Muscle layer of duodenum (tissue), 2 donors: ENCODE results near the gene FNTB.

ENCODE experiments used
- H3K27ac ChIP-seq: one replicate; pipeline ENCODE4 v1.7.0; 2013; ENCODE audit warnings: mild to moderate bottlenecking, low read length
- H3K27me3 ChIP-seq: one replicate; pipeline ENCODE4 v1.7.0; 2013; ENCODE audit warnings: low read depth, mild to moderate bottlenecking, control low read depth, low read length
- H3K36me3 ChIP-seq, 2 donors: one replicate each; pipeline ENCODE4 v1.7.0; 2013; ENCODE audit warnings: low read length in 2 of 2, control low read depth in 1 of 2, mild to moderate bottlenecking in 1 of 2; ENCODE audit not compliant: insufficient read depth in 2 of 2, control insufficient read depth in 1 of 2
- H3K4me1 ChIP-seq, 2 donors: one replicate each; pipeline ENCODE4 v1.7.0; 2013; ENCODE audit warnings: low read length in 2 of 2, mild to moderate bottlenecking in 2 of 2, control low read depth in 1 of 2, moderate library complexity in 1 of 2; ENCODE audit not compliant: insufficient read depth in 2 of 2, control insufficient read depth in 1 of 2
- H3K4me3 ChIP-seq, 2 donors: one replicate each; pipeline ENCODE4 v1.7.0; 2013; ENCODE audit warnings: low read length in 2 of 2, low read depth in 1 of 2, mild to moderate bottlenecking in 1 of 2
- H3K9me3 ChIP-seq, 2 donors: one replicate each; pipeline ENCODE4 v1.7.0; 2013; ENCODE audit warnings: low read length in 2 of 2, control low read depth in 1 of 2, mild to moderate bottlenecking in 1 of 2; ENCODE audit not compliant: control insufficient read depth in 1 of 2
- donor health status: healthy.

FNTB gene

DNA sequence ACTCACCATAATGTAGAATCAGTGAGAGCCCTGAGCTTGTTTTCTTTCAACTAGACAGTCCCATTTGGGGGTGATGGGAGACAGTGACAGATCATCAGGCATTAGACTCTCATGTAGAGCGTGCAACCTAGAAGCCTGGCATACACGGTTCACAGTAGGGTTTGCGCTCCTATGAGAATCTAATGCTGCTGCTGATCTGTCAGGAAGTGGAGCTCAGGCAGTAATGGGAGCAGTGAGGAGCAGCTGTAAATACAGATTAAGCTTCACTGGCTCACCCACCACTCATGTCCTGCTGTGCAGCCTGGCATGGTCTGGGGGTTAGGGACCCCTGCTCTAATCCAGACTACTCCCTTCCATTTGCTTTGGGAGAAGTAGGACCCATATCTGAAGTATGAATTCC, 55.6 kb downstream of the FNTB start:
- no peaks in the 10 kb centered on the region for H3K27me3 ChIP-seq
- H3K4me3 ChIP-seq, result no peak overlapping the region
- H3K4me1 ChIP-seq, result no peaks in the 10 kb centered on the region
- H3K27ac ChIP-seq, result no peak overlapping the region
- H3K36me3 ChIP-seq, result peaks cover 15 to 21% of the 10 kb centered on the region in 2 donors
- no peaks in the 10 kb centered on the region for H3K9me3 ChIP-seq

DNA sequence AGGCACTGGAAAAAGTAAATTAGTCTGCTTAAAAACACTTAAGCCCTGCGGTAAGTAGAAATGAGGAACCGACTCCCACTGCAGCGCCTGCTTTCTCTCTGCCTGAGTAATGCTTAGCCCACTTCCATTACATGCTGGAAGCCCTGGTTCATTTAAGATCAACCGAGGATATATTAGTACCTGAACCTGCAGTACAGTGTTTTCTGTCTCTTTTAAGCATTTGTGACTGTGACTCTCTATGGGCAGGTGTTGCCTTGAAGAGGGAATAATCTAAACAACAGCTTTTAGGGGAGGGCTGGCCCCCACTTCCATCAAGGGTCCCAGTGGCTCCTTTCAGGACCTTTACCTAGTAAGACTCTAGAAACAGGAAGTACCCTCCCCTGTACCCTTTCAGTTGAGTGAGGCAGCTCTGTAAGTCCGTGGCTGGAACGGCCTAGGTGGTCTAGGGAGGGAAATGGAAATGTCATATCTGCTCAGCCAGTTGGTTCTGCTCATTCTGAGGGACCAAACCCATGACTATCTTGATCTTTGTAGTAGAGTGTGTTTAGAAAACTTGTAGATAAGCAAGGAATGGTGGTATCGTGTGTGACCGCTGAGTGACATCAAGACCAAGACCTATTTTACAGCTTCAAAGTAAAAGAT, 56.2 kb downstream of the FNTB start:
- Histone ChIP-seq H3K27me3 (no peaks in the 10 kb centered on the region), H3K4me3 (no peak overlapping the region), H3K36me3 (peaks cover 15 to 21% of the 10 kb centered on the region in 2 donors), H3K4me1 (no peaks in the 10 kb centered on the region), H3K9me3 (no peaks in the 10 kb centered on the region), H3K27ac (no peak overlapping the region)

DNA sequence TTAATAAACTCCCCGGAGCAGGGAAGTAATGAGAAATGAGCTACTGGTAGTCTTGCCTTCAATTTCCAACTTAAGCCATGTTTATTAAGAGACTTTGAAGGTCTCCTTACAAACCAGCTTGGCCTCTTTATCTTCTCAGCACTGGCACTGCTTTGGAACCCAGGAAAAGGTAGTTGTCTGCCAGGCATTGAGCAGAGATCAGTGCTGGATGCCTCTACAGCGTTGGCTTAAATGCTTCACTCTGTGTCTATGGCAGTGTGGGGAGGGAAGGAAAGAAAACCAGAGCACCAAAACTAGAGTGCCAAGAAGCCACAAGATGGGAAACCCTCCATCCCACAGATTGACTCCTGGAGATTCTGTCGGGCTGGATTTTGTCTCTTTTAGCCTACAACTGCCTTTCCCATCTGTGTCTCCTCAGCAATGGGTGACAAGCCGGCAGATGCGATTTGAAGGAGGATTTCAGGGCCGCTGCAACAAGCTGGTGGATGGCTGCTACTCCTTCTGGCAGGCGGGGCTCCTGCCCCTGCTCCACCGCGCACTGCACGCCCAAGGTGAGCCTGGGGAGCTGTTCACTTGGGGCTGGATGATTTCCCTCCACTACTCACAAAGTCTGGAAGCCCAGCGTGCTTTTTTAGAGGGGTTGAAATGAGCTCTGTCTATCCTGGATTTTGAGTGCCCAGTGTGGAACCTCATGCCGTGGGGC, 57.3 kb downstream of the FNTB start:
- H3K27ac ChIP-seq, result no peak overlapping the region
- peaks cover 15 to 20% of the 10 kb centered on the region in 2 donors for H3K36me3 ChIP-seq
- H3K9me3 ChIP-seq, result no peaks in the 10 kb centered on the region
- no peaks in the 10 kb centered on the region for H3K4me1 ChIP-seq
- no peaks in the 10 kb centered on the region for H3K27me3 ChIP-seq
- no peak overlapping the region for H3K4me3 ChIP-seq

DNA sequence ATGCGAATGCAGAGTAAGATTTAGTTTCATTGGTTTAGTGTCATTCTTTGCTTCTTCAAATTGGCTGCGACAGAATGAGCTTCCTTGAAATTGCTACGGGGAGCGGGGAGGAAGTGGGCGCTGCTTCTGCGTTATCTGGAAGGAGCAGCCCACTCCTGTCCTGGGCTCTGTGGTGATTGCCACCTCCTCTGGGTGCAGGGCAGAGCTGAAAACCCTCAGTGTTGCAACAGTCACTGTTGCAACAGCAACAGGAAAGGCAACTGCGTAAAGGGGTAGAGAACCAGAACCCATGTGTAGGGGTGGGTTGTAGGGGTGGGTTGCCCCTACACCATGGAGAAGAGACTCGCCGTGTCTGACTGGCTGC, 57.9 kb downstream of the FNTB start:
- H3K27me3 ChIP-seq, result no peaks in the 10 kb centered on the region
- H3K4me1 ChIP-seq, result no peaks in the 10 kb centered on the region
- H3K36me3 ChIP-seq, result peaks cover 15 to 18% of the 10 kb centered on the region in 2 donors
- no peak overlapping the region for H3K27ac ChIP-seq
- H3K9me3 ChIP-seq, result no peaks in the 10 kb centered on the region
- no peak overlapping the region for H3K4me3 ChIP-seq

DNA sequence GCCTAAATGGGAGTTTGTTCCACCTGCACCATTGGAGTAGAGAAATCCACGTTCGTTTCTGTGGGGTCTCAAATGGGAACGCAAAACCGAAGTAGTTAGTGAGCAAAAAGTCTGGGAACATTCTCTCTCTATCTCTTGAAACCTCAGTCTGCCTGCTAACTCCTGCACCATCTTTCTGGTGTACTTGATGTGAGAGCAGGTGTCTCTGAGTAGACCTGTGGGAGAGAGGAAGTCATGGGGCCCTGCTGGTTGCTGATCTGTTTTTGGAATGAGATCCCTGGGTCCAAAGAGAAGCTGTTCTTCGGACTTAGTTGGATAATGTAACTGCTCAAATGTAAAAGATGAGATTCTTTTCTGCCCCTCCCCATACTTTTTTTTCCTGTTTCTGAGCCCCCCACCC, 58.3 kb downstream of the FNTB start:
- H3K36me3 ChIP-seq, result peaks cover 15 to 18% of the 10 kb centered on the region in 2 donors
- H3K4me3 ChIP-seq, result no peak overlapping the region
- H3K27me3 ChIP-seq, result no peaks in the 10 kb centered on the region
- no peaks in the 10 kb centered on the region for H3K9me3 ChIP-seq
- H3K27ac ChIP-seq, result no peak overlapping the region
- H3K4me1 ChIP-seq, result no peaks in the 10 kb centered on the region

DNA sequence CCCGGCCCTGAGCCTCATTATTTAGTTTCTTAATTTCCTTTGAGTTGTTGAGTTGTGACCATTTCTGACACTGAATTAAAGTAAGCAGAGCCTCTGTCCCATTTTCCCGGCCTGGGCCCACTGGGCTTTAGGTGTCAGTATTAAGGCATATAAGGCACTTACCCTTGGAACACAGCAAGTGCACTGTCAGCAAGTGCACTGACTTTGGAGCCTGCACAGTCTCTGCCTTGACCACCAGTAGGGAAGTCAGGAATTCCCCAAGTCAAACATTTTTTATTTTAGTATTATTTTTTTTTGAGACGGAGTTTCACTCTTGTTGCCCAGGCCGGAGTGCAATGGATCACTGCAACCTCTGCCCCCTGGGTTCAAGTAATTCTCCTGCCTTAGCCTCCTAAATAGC, 59.0 kb downstream of the FNTB start:
- H3K36me3 ChIP-seq, result peaks cover 12 to 17% of the 10 kb centered on the region in 2 donors
- H3K4me1 ChIP-seq, result no peaks in the 10 kb centered on the region
- H3K9me3 ChIP-seq, result no peaks in the 10 kb centered on the region
- no peaks in the 10 kb centered on the region for H3K27me3 ChIP-seq
- no peak overlapping the region for H3K27ac ChIP-seq
- no peak overlapping the region for H3K4me3 ChIP-seq

DNA sequence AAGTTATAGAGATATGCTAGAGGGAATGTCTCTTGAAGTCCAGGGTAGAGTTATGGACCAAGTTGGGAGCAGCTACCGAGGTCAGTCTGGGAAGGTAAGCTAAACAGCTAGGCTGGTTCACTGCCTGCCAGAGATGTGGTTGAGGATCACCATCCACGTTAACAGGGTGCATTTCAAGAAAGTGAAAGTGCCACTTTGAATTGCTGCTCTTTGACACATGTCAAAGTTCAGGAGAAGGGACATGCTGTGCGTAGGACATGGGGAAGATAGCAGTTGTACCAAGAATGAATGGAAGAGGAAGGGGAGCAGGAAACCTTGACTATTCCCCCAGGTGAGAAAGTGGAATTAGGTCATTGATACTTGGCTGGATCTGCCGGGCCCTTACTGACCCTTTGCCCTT, 66.1 kb downstream of the FNTB start:
- Histone ChIP-seq H3K9me3 (no peaks in the 10 kb centered on the region), H3K4me3 (no peak overlapping the region), H3K27me3 (no peaks in the 10 kb centered on the region), H3K27ac (no peak overlapping the region), H3K4me1 (no peaks in the 10 kb centered on the region), H3K36me3 (peaks cover 12 to 17% of the 10 kb centered on the region in 2 donors)

DNA sequence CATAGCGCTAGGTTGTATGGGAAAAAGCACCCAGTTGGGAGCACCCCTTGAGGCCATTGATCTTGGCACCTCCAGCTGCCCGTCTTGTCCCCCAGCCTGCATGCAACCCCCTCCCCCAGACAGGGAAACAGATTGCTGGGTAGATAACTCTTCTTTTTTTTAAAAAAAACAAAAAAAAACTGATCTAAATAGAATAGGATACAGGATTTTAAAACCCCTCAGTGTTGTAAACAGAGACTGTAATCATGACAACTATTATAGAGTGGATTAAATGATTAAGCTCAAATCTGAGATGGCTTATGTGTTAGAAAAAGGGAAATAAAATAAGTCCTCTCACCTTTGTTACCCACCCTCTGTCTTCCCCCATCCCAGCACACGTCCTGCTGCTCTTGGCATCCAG, 66.8 kb downstream of the FNTB start:
- Histone ChIP-seq H3K36me3 (peaks cover 12 to 17% of the 10 kb centered on the region in 2 donors), H3K4me3 (no peak overlapping the region), H3K27ac (no peak overlapping the region), H3K27me3 (no peaks in the 10 kb centered on the region), H3K9me3 (no peaks in the 10 kb centered on the region), H3K4me1 (no peaks in the 10 kb centered on the region)

DNA sequence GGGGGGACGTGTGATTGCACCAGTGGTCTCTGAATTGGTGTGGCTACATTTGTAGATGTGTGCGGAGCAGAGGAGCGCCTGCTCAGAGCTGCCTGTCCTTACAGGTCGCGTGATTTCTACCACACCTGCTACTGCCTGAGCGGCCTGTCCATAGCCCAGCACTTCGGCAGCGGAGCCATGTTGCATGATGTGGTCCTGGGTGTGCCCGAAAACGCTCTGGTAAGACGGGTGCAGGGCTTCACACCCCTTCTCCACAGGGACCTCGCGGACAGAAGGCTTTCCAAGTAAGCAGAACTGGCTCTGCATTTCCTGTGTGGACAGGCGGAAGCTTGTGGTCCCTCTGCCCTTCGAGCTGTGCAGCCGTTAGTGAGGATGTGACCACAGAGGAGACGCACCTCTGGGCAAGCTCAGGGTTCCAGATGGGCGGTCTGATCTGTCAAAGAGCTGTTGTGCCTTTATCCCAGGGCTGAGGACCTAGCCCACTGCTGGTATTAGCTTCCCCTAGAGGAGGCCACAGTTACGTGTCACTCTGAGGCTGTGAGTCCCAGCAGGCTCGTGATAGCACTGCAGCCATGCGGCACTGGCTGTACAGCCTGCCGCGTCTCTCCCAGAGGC, 67.9 kb downstream of the FNTB start:
- Histone ChIP-seq H3K27me3 (no peaks in the 10 kb centered on the region), H3K4me3 (no peak overlapping the region), H3K36me3 (peaks cover 12 to 17% of the 10 kb centered on the region in 2 donors), H3K9me3 (no peaks in the 10 kb centered on the region), H3K27ac (no peak overlapping the region), H3K4me1 (no peaks in the 10 kb centered on the region)

DNA sequence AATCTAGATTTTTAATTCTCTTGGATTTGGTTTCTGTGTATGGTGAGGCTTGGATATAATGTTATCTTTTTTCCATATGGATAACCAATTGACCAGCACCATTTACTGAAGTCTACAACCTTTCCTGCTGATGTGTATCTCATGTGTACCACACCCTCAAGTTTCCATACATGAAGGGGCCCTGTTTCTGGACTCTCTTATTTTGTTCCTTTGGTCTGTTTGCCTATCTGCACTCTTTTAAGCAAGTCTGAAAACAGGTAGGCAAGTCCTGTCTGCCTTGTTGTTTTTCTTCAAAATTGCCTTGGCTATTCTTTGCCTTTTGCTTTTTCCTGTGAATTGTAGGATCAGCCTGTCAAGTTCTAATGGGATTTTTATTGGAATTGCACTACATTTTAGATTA, 71.0 kb downstream of the FNTB start:
- peaks cover 29 to 36% of the 10 kb centered on the region in 2 donors for H3K36me3 ChIP-seq
- no peaks in the 10 kb centered on the region for H3K4me1 ChIP-seq
- H3K4me3 ChIP-seq, result no peak overlapping the region
- no peaks in the 10 kb centered on the region for H3K9me3 ChIP-seq
- no peaks in the 10 kb centered on the region for H3K27me3 ChIP-seq
- H3K27ac ChIP-seq, result no peak overlapping the region

DNA sequence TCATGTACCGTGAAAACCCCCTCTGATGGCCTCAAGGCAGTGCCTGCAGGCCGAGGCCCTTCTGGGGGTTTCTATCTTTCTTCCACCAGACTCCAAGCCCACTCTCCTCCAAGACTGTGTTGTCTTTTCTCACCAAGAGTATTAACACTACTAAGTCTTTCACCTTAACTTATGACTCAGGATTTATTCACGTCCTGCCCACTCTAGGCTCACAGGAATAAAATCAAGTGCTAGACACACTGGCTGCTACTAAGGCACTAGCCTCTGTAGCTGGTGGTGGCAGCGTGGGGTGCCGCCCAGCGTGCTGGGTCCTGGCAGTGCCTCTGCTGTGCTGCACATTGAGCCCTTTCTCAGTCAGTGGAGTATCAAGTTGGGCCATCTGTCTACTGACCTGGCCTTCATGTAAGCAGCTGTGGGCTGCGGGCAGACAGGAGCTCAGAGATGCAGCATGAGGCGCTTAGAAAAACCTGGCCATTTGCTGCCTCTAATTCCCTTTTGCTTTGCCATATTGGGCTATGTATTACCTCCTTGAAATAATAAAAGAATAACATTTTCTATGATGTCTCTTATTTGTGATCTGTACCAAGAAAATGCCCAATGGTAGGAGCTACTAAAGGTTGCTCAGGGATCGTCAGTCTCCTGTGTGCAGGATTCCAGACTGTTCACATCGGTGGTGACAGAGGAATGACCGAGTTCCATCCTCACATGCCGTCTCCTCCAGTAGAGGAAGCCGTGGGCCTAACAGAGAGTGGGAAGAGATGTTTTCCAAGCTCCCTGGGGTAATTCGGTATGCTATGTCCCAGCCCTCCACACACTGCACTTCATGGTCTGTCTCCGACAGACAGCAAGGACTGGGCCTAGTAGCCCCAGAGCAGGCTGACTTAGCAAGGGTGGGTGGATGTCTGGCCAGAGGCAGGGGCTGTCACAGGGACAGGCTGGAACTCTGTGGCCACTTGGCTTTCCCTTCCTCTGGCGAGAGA, 75.7 kb downstream of the FNTB start:
- Histone ChIP-seq H3K9me3 (no peaks in the 10 kb centered on the region), H3K4me3 (no peak overlapping the region), H3K36me3 (peaks cover 29 to 38% of the 10 kb centered on the region in 2 donors), H3K4me1 (no peaks in the 10 kb centered on the region), H3K27me3 (no peaks in the 10 kb centered on the region), H3K27ac (no peak overlapping the region)
